Type B pancreatic cell (in vitro differentiated cells): ENCODE results near the gene TRIM34. TPM values are rescaled to one million over a fixed set of nuclear protein-coding genes. Genes with fewer than 3 reads are reported as not detected.

Source experiments
- DNase-seq: peaks from one replicate; pipeline ENCODE4 v3.0.0; 2021; ENCODE audit warnings: mixed read lengths; ENCODE audit not compliant: unreplicated experiment; ENCODE audit errors: extremely low spot score
- H3K27ac Mint-ChIP-seq: 2 replicates; pipeline ENCODE4 v1.8.0; 2021; ENCODE audit warnings: mild to moderate bottlenecking, mixed read lengths
- H3K27me3 Mint-ChIP-seq: 2 replicates; pipeline ENCODE4 v1.8.0; 2021; ENCODE audit warnings: mixed read lengths
- H3K36me3 Mint-ChIP-seq: 2 replicates; pipeline ENCODE4 v1.8.0; 2021; ENCODE audit warnings: mixed read lengths
- H3K4me1 Mint-ChIP-seq: one replicate; pipeline ENCODE4 v1.8.0; 2021; ENCODE audit warnings: mixed read lengths; ENCODE audit not compliant: unreplicated experiment
- H3K4me3 Mint-ChIP-seq: 2 replicates; pipeline ENCODE4 v1.8.0; 2021; ENCODE audit warnings: mild to moderate bottlenecking, mixed read lengths
- H3K9me3 Mint-ChIP-seq: 2 replicates; pipeline ENCODE4 v1.8.0; 2021; ENCODE audit warnings: mixed read lengths
- CTCF ChIP-seq: fragments of 200-600 bp; sonication (generic); conservative IDR thresholded peaks from 2 replicates; pipeline ENCODE4 v1.5.0; 2021; ENCODE audit warnings: antibody characterized with exemption, mild to moderate bottlenecking
- total RNA-seq: library from RNA; stranded (reverse); gene quantifications from 2 replicates; pipeline ENCODE4 v1.2.1, GENCODE V29; 2021; ENCODE audit warnings: low replicate concordance

TRIM34 gene
- total RNA-seq, 1 donor from 2014 or later, result 2.4 TPM

GRCh38 chr11:5691964-5692361 is 67.2 kb downstream of the TRIM34 start:
- peak overlapping the region; percentile 32 for H3K27ac Mint-ChIP-seq
- H3K4me1 Mint-ChIP-seq, result peaks cover 12% of the 10 kb centered on the region
- DNase-seq, result no peak
- no peaks in the 10 kb centered on the region for H3K27me3 Mint-ChIP-seq
- no peaks in the 10 kb centered on the region for H3K36me3 Mint-ChIP-seq
- no peak for TF ChIP-seq CTCF
- no peaks in the 10 kb centered on the region for H3K9me3 Mint-ChIP-seq
- H3K4me3 Mint-ChIP-seq, result no peak overlapping the region

Other genes starting within 250 kb of the TRIM34 start
- gene OR51M1, start 241.2 kb upstream of the TRIM34 start, total RNA-seq, result not detected in 2 replicates
- not detected in 2 replicates for gene OR51Q1, start 202.9 kb upstream of the TRIM34 start, total RNA-seq
- not detected in 2 replicates for gene OR51I1, start 183.5 kb upstream of the TRIM34 start, total RNA-seq
- gene OR51I2, start 175.7 kb upstream of the TRIM34 start, total RNA-seq, result not detected in 2 replicates
- not detected in 2 replicates for gene OR52D1, start 136.3 kb upstream of the TRIM34 start, total RNA-seq
- gene UBQLN3, start 115.0 kb upstream of the TRIM34 start, total RNA-seq, result not detected in 2 replicates
- gene UBQLNL, start 108.3 kb upstream of the TRIM34 start, total RNA-seq, result 0.19 and 0.39 TPM in 2 replicates
- gene OR52H1, start 76.5 kb upstream of the TRIM34 start, total RNA-seq, result not detected in 2 replicates
- gene OR52B6, start 44.1 kb upstream of the TRIM34 start, total RNA-seq, result not detected in 2 replicates
- 7.5 and 8.7 TPM in 2 replicates for gene TRIM6, start 28.4 kb upstream of the TRIM34 start, total RNA-seq
- gene TRIM5, start 60.1 kb downstream of the TRIM34 start, total RNA-seq, result 30.0 and 32.3 TPM in 2 replicates
- 27.4 and 72.5 TPM in 2 replicates for gene TRIM22, start 64.8 kb downstream of the TRIM34 start, total RNA-seq
- not detected in 2 replicates for gene OR56B1, start 111.4 kb downstream of the TRIM34 start, total RNA-seq
- gene OR52N4, start 129.2 kb downstream of the TRIM34 start, total RNA-seq, result not detected in 2 replicates
- gene OR52N5, start 158.4 kb downstream of the TRIM34 start, total RNA-seq, result not detected in 2 replicates
- not detected in 2 replicates for gene OR52N1, start 166.3 kb downstream of the TRIM34 start, total RNA-seq
- not detected in 2 replicates for gene OR52N2, start 183.9 kb downstream of the TRIM34 start, total RNA-seq
- not detected in 2 replicates for gene OR52E6, start 216.9 kb downstream of the TRIM34 start, total RNA-seq
- not detected in 2 replicates for gene OR52E8, start 232.7 kb downstream of the TRIM34 start, total RNA-seq